Motor neuron (in vitro differentiated cells): ENCODE measurements around the gene TOR1A. TPM values are rescaled to one million over a fixed set of nuclear protein-coding genes. Genes with fewer than 3 reads are reported as not detected.

Experiments
- ATAC-seq, 8 experiments: fragments of 200-7000 bp; cut with Tn5 transposase; replicated peaks in 6 of 8; 2 replicates each; pipeline ENCODE4 v1.8.0; 2021; ENCODE audit warnings: mild to moderate bottlenecking in 8 of 8, moderate library complexity in 8 of 8
- H3K27ac ChIP-seq, 2 donors: fragments of 250-450 bp; sonication (Bioruptor Pico); 2 replicates each; pipeline ENCODE4 v1.9.0; 2021; ENCODE audit warnings: antibody characterized with exemption in 2 of 2, mild to moderate bottlenecking in 2 of 2, moderate library complexity in 1 of 2
- H3K4me1 ChIP-seq, 2 donors: fragments of 250-450 bp; sonication (Bioruptor Pico); replicated peaks in 1 of 2; 2 replicates each; pipeline ENCODE4 v1.6.1; 2021; ENCODE audit warnings: antibody characterized with exemption in 2 of 2, mild to moderate bottlenecking in 2 of 2, moderate library complexity in 1 of 2
- H3K4me3 ChIP-seq, 5 donors: fragments of 250-450 bp; sonication (Bioruptor Pico); 2 replicates each; pipeline ENCODE4 v1.9.0; 2021; ENCODE audit warnings: antibody characterized with exemption in 5 of 5, mild to moderate bottlenecking in 5 of 5, moderate library complexity in 4 of 5
- WGBS, 10 experiments: fragments of 450-650 bp; shearing (Covaris generic); methylation state at CpG; one replicate each; pipeline ENCODE4 v1.0.0; 2022; 5-methylcytosine and 5-hydroxymethylcytosine counted together
- in situ Hi-C, 9 experiments: fragments of 400-800 bp; cut with MboI; loops; one replicate each; pipeline ENCODE4 v1.15.0; 2021; ENCODE audit warnings: low sequenced_read_pairs in 9 of 9, low pct_unique_long_range_greater_than_20kb in 2 of 9; ENCODE audit not compliant: unreplicated experiment in 9 of 9
- total RNA-seq, 8 experiments: library from RNA; unstranded; fragments of 300-600 nt; gene quantifications; 2 replicates each; pipeline versions ENCODE4 v1.2.3 to v1.2.4, GENCODE V29; 2022

Gene TOR1A
- total RNA-seq, 8 experiments from 2014 or later, result 19.8 to 46.2 (median 34.6) TPM

DNA sequence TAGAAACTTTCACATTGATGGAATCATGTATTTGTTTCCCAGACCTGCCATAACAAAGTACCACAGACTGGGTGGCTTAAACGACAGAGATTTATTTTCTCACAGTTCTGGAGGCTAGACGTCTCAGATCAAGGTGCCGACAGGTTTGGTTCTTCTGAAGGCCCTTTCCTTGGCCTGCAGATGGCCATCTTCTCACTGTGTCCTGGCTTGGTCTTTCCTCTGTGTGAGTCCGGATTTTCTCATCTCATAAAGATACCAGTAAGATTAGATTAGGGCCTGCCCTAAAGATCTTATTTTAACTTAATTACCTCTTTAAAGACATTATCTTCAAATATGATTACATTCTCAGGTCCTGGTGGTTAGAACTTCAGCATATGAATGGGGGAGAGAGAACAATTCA lies 17.1 kb upstream of the TOR1A start:
- Histone ChIP-seq H3K27ac (no peak overlapping the region), H3K4me3 (no peak overlapping the region), H3K4me1 (peaks cover 6 to 10% of the 10 kb centered on the region in 2 donors)
- peak in 1 of 8 experiments; percentile 32 for ATAC-seq
- WGBS, 10 experiments, result 30 to 78% (median 50%) methylated on average over 2 to 4 of the region's 4 CpGs; no CpG with 5 or more reads in 5 of the 10 experiments
- in situ Hi-C loops, result no loop called here

DNA sequence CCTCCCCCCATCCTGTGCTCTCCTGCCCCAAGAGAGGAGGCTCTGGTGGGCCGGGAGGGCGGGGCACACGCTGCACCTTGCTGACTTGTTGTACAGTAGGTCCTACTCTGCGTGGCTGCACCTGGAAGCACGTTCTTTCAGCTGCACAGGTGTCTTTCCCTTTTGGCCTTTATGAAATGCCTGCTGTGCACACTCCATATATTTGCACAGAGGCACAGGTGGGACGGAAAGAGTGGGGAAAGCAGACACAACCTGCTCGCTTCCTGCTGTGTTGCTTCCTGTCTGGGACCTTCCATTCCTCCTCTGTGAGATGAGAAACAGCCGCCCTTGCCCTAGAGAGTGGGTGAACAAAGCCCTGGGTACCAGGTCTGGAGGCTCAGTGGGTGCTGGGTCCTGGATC lies 16.1 kb upstream of the TOR1A start:
- ATAC-seq, result no peak
- in situ Hi-C loops, result no loop called here
- Histone ChIP-seq H3K4me1 (peaks cover 6 to 11% of the 10 kb centered on the region in 2 donors), H3K4me3 (no peak overlapping the region), H3K27ac (no peak overlapping the region)
- 83 to 100% (median 97%) methylated on average over 1 to 2 of the region's 8 CpGs; no CpG with 5 or more reads in 6 of the 10 experiments for WGBS, 10 experiments

DNA sequence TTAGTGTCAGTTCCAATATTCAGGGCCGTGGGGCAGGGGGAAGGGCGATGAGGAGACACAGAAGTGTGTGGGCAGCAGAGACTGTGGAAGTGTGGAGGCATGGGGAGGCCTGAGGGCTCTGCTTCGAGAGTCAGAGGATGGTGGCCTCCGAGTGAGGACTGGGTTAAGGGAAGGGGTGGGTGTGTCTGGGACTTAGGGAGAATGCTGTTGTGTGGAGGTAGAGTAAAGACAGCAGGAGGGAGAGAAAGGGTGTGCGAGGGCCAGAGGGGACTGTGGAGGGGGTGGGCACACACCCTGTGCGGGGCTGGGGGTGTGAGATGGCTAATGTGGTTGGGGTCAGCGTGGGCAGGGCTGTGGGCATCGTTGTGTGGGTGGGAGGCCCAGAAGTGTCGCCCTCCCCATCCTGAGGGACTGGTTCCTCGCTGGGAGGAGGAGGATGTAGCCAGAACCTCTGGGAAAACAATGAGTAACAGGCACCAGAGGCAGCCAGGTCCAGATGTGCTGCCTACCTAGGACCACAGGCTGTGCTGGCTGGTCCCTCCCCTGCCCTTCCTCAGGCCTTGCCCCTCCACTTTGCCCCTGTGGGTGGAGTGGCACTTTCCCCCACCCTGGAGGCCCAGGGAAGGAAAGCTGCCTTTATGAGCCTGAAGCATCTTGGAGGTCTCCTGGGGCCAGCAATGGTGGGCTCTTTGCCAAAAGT lies 15.5 kb upstream of the TOR1A start:
- 70 to 100% methylated on average over 1 to 2 of the region's 10 CpGs; no CpG with 5 or more reads in 8 of the 10 experiments for whole genome bisulfite sequencing, 10 experiments
- H3K4me3 ChIP-seq, result no peak overlapping the region
- H3K27ac ChIP-seq, result no peak overlapping the region
- in situ Hi-C loops, result no loop called here
- ATAC-seq, result no peak
- peaks cover 6 to 11% of the 10 kb centered on the region in 2 donors for H3K4me1 ChIP-seq

DNA sequence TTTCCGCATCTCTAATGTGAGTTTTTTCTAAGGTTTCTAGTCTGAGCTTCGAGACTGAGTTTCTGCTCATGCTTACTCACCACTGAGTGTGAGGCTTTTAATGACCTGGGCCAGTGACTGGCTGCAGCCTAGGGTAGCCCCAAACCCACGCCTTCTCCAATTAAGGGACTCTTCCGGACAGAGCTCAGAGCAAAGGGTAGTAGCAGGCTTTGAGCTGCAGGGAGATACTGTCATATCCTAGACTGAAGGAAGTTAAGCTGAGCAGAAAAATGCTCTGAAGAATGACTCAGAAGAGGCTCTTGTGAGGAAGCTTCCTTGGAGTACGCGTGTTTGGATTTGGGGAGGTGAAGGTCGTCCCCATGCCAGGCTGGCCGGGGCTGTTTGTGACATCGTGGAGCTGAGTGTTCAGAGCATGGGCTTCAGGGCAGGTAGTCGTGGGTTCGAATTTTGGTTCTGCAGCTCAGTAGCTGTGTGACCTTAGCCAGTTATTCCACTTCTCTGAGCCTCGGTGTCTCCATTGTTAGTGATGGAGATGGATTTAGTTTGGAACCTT lies 14.8 kb upstream of the TOR1A start:
- WGBS, 10 experiments, result 33 to 93% (median 81%) methylated on average over 1 to 6 of the region's 12 CpGs; no CpG with 5 or more reads in 3 of the 10 experiments
- ATAC-seq, result peak in 2 of 8 experiments; percentile 4 to 6
- in situ Hi-C loops, result no loop called here

DNA sequence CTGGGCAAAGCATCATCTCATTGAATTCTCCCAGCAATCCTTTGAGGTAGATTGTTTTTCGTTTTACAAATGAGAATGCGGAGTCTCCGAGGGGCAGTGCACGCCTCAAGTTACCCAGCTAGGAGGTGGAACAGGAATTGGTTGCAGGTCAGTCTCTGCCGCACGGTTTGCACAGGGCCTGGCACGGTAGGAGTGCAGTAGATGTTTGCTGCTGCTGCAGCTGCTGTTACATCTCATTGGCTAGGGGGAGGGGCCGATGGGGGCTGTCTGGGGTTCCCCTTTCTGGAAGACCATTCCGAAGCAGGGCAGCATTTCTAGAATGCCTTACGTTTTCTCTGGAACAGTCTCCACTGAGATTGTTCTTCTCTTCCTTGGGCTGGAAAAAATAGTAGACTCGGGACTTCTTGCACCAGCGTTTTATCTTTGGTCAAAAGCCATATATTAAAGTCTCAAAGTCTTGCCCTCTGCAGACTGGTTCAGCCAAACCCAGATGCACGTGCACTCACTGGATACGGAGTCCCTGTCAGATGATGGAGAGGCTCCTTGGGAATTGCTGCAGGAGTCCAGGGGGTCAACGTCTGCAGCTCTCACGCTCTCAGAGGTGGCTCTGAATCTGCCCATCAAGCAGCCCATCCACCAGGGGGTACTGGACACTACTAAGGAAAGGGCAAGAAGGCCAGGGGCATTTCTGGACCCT lies 12.5 kb upstream of the TOR1A start:
- H3K4me1 ChIP-seq, result peaks cover 8 to 18% of the 10 kb centered on the region in 2 donors
- H3K27ac ChIP-seq, result no peak overlapping the region

More for the DNA sequence above, 14.8 kb upstream of the TOR1A start:
- Histone ChIP-seq H3K4me1 (peaks cover 12 to 16% of the 10 kb centered on the region in 2 donors), H3K27ac (no peak overlapping the region), H3K4me3 (no peak overlapping the region)

DNA sequence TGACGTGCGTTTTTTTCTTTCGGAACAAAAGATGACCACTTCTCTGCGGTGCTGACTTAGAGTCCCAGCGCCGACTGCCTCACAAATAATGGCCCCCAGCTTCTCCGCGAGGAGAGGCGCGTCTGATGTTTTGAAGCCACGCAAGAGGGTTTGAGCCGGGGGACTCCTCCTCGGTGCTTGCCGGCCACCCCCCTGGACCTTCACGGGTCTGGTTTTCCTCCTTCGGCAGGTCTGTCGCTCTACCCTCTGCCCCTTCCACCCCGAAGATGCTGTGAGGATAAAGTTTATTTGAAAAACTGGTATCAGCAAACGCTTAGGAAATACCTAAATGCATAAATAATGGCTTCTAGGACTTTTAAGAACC lies 11.9 kb upstream of the TOR1A start:
- WGBS, 10 experiments, result 0 to 8% (median 3%) methylated on average over 2 to 10 of the region's 19 CpGs; no CpG with 5 or more reads in 5 of the 10 experiments
- H3K4me1 ChIP-seq, result peaks cover 6 to 18% of the 10 kb centered on the region in 2 donors
- in situ Hi-C loops, result no loop called here
- H3K4me3 ChIP-seq, result peak overlapping the region; percentile 78 to 95 (median 83)
- ATAC-seq, result no peak
- H3K27ac ChIP-seq, result peak overlapping the region in 1 of 2 donors; percentile 61

More for the DNA sequence above, 12.5 kb upstream of the TOR1A start:
- H3K4me3 ChIP-seq, result peak overlapping the region; percentile 78 to 95 (median 83)
- ATAC-seq, result no peak
- in situ Hi-C loops, result no loop called here
- 6 to 100% (median 33%) methylated on average over 1 to 9 of the region's 16 CpGs; no CpG with 5 or more reads in 3 of the 10 experiments for WGBS, 10 experiments

DNA sequence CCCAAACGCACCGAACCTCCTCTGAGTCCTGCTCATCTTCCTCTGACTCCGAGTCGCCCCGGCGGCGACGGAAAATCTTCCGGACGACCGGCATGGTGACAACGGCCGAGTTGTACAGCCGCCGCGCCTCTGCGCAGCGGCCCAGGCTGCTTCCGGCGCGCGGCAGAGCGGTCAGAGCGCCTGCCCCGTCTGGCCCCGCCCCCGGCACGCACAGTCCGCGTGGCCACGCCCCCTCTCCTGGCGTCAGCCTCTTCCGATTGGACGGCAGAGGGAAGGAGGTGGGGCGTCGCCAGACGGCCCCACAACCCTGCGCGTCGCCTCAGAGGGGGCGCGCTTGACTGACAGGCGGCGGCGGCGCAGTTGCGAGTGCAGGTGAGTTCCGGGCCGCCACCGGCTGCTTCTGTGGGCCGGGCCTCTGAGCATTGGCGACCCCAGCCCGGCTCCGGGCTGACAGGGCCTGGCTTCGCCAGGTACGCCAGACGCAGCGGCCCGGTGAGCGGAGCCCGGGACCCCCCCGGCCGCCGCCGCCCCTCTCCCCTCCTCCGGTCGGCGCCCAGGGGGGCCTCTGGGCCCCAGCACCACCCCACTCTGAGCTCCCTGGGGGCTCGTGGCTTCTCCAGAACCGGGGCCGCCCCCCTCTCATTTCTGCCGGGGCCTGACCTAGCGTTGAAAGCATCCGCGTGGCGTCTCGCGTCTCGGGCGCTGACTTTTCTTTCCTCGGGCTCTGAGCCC lies 11.4 kb upstream of the TOR1A start, which contains the start of the genes C9orf78 and USP20:
TSS of gene C9orf78 (minus strand) at position 148 of the 732 bp plus-strand sequence. CDS start at position 94, 54 bp downstream.
TSS of gene USP20 (plus strand) at position 331 of the 732 bp plus-strand sequence. CDS start 17,098 bp downstream, outside the sequence.
- H3K27ac ChIP-seq, result peak within 1 kb of the TSS; percentile 72 to 77
- ATAC-seq, result peak; percentile 86 to 98 (median 96)
- in situ Hi-C loops, result no loop called here
- H3K4me1 ChIP-seq, result peaks cover 6 to 18% of the 10 kb centered on the region in 2 donors
- WGBS, 10 experiments, result 0 to 20% (median 4%) methylated on average over 1 to 10 of the region's 81 CpGs; no CpG with 5 or more reads in 7 of the 10 experiments
- H3K4me3 ChIP-seq, result peak within 1 kb of the TSS; percentile 78 to 95 (median 83)

DNA sequence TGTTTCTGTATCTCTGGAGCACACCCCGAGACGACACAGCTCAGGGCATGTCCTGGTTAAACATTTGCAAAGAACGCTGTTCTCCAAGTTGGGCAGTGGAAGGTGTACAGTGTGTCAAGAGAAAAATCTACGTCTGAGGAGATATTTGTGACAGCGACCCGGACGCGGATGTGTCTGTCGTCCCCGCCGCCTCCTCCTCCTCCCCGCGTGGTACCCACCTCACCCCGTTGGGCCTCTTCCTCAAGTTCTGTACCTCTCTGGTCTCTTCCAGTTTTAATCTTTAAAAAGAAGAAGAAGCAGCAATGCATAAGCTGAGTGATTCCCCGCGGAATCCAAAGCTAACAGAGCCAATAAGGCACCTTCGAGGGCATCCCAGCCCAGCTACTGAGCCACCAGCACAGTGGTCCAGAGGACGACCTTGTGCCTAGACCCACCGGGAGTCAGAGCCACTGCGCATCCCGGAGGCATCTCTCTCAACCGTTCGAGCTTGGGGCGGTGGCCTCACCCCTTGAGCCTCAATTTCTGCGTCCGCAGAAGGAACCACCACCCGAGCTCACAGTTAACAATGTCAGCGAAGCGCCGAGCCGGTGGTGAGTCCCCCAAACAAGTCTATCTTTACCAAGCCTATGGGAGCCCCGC lies 10.7 kb upstream of the TOR1A start:
- in situ Hi-C loops, result no loop called here
- peaks cover 6 to 18% of the 10 kb centered on the region in 2 donors for H3K4me1 ChIP-seq
- H3K27ac ChIP-seq, result peak overlapping the region; percentile 72 to 77
- H3K4me3 ChIP-seq, result peak overlapping the region; percentile 78 to 95 (median 83)
- peak; percentile 20 to 49 (median 28) for ATAC-seq
- WGBS, 10 experiments, result 0 to 5% (median 0%) methylated on average over 1 to 15 of the region's 32 CpGs; no CpG with 5 or more reads in 2 of the 10 experiments

DNA sequence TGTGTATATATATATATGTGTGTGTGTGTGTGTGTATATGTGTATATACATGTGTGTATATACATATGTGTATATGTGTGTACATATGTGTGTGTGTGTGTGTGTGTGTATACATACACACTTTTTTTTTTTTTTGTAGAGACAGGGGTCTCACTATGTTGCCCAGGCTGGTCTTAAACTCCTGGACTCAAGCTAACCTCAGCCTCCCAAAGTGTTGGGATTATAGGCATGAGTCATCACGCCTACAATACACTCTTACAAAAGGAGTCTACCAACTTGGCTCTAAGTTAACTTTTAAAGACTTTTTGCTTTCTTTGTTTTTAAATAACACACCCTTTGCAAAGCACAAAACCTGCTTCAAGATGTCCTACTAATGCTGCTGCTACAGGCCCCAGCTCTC lies 9.0 kb upstream of the TOR1A start:
- no peak overlapping the region for H3K4me3 ChIP-seq
- H3K4me1 ChIP-seq, result peaks cover 6 to 18% of the 10 kb centered on the region in 2 donors
- no peak for ATAC-seq
- WGBS, 10 experiments, result 100% methylated on average over 1 of the region's 1 CpG; no CpG with 5 or more reads in 9 of the 10 experiments
- no peak overlapping the region for H3K27ac ChIP-seq
- in situ Hi-C loops, result no loop called here

DNA sequence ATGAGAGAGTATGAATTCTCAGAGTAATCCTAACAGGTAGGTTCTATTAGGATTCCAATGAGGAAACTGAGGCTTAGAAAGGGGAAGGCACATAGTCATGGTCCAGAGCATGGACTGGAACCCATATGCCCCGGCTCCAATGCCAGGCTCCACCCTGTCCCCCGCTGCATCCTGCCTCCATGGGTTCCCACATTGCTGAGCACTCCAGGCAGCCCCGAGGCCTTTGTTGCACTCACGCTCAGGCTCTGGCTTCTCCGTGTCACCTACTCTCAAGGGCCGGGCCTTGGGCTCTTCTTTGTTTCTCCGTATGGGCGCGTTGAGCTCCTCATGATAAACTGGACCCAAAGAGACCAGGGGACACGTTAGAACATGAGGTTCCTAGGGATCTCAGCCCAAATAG lies 5.0 kb upstream of the TOR1A start:
- no peak overlapping the region for H3K4me3 ChIP-seq
- in situ Hi-C loops, result no loop called here
- H3K27ac ChIP-seq, result no peak overlapping the region
- ATAC-seq, result no peak
- 93 to 100% (median 100%) methylated on average over 1 to 3 of the region's 10 CpGs; no CpG with 5 or more reads in 5 of the 10 experiments for WGBS, 10 experiments
- peaks cover 2 to 3% of the 10 kb centered on the region in 2 donors for H3K4me1 ChIP-seq

DNA sequence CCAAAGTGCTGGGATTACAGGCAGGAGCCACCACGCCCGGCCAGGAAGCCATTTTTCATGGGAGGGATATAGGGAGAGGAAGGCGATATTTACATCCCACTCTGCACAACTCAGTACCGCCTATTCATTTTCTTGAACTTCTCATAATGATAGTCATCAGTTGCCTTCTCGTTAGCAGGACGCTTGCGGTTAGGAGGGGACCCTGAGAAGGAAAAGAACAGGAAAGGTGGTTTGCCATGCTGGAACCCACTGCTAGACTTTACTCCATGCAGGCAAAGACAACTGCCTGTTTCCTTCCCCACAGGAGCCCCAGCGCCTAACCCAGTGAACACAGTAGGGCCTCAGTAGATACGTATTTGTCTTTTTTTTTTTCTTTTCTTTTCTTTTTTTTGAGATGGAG lies 4.1 kb upstream of the TOR1A start:
- WGBS, 10 experiments, result 80 to 100% (median 96%) methylated on average over 1 to 8 of the region's 9 CpGs; no CpG with 5 or more reads in 4 of the 10 experiments
- ATAC-seq, result no peak
- Histone ChIP-seq H3K4me1 (no peaks in the 10 kb centered on the region), H3K27ac (no peak overlapping the region), H3K4me3 (no peak overlapping the region)
- in situ Hi-C loops, result no loop called here

DNA sequence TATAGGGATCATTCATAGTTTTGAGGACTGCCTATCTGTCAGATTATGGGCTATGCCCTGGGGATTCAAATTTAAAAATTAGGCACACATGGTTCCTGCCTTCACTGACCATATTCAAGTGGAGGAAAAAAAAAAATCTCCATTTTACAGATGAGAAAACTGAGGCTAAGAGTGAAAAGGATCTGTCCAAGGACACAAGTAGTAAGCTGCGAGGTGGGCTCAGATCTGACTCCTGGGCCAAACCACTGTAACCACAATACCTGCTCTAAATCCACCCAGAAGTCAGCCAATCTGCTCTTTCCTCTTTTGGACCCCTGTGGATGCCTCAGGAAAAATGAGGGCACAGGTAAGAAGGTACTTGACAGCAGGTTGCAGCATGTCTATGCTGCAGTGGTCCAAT lies 2.8 kb upstream of the TOR1A start:
- Histone ChIP-seq H3K27ac (no peak overlapping the region), H3K4me1 (peaks cover 6% of the 10 kb centered on the region in 2 donors), H3K4me3 (no peak overlapping the region)
- in situ Hi-C loops, result no loop called here
- 100% methylated on average over 1 of the region's 1 CpG; no CpG with 5 or more reads in 7 of the 10 experiments for WGBS, 10 experiments
- no peak for ATAC-seq
